ENCODE measurements around the gene C16orf74.

The C16orf74 gene

GRCh38 chr16:85716022-85716679, 34.7 kb downstream of the C16orf74 start:
- DNase-seq: no peak

DNA sequence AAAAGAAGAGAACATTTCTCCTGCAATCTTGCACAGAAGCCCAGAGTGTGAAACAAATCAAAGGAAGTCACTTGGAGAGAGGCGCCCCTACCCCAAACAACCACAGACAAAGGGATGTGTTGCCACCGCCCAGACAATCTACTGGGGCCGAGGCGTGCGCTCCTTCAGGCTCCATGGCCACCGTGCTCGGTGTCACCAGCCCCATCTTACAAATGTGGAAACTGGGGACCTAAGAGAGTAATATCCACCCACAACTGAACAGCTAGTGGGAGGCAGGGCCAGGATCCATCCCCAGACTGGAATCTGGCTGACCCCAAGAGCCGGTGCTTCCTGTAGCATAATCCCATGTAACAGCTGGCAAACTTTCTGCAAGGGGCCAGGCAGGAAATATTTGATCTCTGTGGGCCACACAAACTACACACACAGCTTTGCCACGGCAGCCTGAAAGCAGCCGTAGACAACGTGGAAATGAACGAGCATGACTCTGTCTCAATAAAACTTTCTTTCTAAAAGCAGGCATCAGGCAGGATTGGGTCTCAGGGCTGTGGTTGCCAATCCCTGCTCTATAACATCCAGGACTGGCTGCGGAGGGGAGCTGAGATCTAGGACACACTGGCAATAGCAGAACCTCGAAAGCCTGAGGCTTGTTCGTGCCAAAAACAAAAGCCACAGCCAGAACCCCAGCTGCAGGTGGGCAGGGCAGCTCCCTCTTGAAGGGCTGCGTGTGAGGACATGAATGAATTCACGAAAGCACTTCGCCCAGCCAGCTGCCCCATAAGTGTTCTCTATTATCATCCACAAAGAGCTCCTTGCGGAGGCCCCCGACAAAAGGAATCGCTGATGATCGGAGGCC, 35.5 kb downstream of the C16orf74 start:
- DNase-seq: no peak

DNA sequence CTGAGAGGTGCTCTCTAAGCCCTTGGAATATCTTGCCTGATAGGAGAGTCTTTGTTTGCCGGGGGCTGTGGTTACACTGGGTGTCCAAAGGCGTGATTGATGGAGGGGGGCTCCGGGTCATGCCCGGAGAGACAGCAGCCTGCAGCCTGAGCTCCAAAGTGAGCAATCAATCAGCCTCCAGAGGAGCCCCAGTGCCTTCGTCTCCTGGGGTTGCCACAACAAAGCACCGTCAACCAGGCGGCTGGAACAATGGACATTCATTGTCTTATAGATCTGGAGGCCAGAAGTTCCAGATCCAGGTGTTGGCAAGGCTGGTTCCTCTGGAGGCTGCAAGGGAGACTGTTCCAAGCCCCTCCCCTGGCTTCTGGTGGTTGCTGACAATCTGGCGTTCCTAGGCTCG, 38.1 kb downstream of the C16orf74 start:
- no peak for DNase-seq

DNA sequence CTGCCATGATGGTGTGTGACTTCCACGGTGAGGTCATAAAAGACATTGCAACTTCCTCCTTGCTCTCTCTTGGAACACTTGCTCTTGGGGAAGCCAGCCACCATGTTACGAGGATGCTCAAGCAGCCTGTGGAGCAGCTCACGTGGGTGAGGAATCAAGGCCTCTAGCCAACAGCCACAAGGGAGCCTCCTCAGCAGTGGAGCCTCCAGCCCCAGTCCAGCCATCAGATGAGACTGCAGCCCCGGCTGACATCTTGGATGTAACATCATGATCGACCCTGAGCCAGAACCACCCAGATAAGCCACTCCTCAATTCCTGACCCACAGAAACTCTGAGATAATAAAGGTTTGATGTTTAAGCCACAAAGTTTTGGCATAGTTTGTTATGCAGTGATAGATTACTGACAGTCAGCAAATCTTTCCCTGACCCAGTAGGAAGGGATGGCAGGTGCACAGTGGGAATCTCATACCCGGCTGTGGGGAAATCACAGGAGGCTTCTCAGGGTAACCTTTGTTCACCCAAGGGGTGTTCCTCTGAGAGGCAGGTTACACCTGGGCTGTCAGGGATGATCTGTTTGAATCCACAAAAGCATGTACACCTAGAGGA, 38.8 kb downstream of the C16orf74 start:
- DNase-seq: no peak

GRCh38 chr16:85710732-85711131, 40.2 kb downstream of the C16orf74 start:
- DNase-seq: no peak

- DNase-seq: no peak
Measured at GRCh38 chr16:85709766-85710585, 40.9 kb downstream of the C16orf74 start.

- no peak for DNase-seq
Measured at GRCh38 chr16:85708338-85708737, 42.6 kb downstream of the C16orf74 start.

DNA sequence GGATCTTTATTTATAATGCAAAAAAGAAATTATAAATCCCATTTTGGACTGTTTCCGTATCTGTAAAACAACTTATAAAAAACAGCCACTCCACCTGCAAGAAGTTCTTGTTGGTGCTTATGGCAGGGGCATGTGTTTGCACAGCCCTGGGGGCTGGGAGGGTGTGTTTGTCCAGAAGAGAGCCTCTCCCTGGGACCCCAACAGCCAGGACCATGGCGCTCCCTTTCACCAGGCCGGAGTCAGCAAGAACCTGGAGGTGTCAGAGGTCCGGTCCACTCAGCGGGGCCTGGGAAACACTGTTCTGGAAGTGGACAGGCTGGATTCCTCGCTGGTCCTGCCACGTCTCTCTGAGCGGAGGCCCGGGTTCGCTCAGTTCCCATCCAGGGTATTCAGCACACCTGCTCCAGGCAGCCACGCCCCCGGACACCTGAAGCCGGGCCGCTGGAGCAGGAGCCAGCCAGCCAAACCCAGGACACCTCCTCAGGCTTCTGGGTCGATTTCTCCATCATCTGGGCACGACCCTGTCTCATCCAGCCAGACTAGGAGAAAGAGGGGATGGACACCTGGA, 43.3 kb downstream of the C16orf74 start:
- peak; percentile 7 for DNase-seq

- no peak for DNase-seq
Measured at GRCh38 chr16:85706449-85707034, 44.4 kb downstream of the C16orf74 start.

DNA sequence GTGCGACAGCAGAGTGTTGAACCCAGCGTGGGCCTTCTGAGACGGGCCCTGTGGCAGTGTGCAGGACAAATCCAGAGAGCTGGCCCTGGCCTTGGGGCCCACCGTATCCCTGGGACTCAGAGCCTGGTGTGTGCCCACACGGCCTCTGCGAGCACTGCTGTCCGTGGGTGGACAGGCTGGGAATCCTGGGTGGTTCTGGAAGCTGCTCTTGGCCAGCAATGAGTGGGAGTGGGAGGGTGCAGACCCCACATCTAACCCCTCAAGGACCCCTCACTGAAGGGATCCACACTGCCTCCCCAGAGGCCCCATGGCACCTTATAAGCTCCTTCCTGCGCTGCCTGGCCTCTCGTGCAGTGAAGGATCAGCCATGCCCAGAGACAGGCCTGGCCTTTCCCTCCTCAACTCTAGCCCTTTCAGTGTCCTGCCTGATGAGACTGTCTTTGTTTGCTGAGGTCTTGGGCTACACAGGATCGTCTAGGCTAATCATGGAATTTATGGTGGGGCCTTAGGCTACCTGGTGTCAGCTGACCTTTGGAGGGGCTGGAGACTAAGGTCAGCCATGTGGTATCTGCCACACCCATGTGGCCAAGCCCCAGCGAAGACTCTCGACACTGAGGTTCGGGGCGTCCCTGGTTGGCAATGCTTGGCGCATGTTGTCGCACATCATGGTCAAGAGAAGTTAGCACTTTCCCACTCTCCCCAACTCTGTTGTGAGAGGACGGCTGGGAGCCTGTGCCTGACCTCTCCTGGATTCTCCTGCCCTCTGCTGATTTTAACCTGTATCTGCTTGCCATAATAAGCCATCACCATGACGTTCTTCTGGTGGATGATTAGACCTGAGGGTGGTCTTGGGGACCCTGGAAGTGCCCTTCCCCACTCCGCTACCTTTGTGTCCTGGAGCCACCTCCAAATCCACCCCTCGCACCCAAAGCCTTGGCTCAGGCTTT, 45.7 kb downstream of the C16orf74 start:
- DNase-seq: no peak

DNA sequence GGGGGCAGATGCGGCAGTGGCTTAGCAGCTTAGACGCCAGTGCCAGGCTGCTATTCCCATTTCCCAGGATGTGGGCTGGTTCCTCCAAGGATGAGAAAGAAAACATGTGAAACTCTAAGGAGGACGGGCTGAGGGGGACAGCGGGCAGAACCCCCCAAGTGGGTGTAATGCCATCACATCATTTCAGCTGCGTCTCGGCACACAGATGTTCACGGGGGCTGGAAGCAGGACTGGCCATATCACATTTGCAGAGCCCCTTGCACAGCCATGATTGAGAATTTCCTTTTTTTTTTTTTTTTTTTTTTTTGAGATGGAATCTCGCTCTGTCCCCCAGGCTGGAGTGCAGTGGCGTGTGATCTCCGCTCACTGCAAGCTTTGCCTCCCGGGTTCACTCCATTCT, 46.9 kb downstream of the C16orf74 start:
- no peak for DNase-seq

GRCh38 chr16:85699628-85700027, 51.3 kb downstream of the C16orf74 start:
- DNase-seq: no peak

- no peak for DNase-seq
Measured at GRCh38 chr16:85698935-85699558, 51.8 kb downstream of the C16orf74 start.

- no peak for DNase-seq
Measured at GRCh38 chr16:85698459-85698891, 52.4 kb downstream of the C16orf74 start.

- no peak for DNase-seq
Measured at GRCh38 chr16:85697431-85697830, 53.5 kb downstream of the C16orf74 start.

GRCh38 chr16:85696781-85697180, 54.1 kb downstream of the C16orf74 start:
- no peak for DNase-seq

DNA sequence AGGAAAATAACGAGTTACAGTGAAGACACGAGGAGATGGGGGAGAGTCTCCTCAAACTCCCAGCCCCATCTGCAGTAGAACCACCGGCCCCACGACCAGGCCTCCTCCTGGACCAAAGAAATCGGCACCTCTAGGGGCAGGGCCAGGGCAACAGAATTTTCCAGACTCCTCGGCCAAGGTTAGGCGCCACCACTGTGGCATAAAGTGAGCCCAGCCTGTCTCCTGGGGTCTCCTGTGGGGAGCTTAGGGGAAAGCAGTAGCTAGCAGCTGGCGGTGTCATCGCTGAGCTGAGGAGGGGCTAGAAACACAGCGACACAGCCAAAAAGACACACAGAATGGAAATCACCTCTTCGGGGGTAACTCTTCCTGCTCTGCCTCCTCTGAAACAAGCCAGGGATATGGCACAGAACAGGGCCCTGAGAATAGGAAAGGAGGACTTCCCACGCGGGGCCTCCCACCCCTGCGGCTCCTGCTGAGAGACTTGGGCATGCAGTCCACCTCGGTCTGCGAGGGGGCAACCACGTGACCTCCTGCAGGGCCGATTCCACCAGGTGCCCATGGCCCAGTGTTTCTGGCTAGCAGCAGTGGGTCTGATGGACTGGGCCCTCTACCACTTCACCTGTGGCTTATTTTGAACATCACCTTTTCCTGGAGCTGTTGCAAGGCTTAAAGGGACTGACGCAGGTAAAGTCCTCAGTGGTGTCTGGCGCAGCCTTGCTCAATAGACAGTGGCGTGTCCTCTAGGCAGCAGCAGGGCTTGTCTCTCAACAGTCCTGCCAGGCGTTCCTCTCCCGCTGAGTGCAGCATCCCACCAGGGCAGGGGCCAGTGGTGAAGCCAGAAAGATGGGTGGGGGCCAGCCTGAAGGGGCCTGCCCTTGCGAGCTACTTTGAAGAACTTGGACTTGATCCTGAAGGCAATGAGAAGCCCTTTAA, 55.4 kb downstream of the C16orf74 start:
- no peak for DNase-seq

- DNase-seq: no peak
Measured at GRCh38 chr16:85690469-85691064, 60.3 kb downstream of the C16orf74 start.

- DNase-seq: no peak
Measured at GRCh38 chr16:85689950-85690320, 61.0 kb downstream of the C16orf74 start.
